SIG-M5 treated with dmso at 0.1 percent for 504 hours (cell line): ENCODE results near the gene KRTCAP3.
"Not testable (repeated sequence)": the region's sequence is repeated elsewhere in the genome, so short reads cannot be mapped to it uniquely, and the experiment has no call there.

Experiments used
- DNase-seq: peaks from one replicate; lab custom pipeline; 2025; ENCODE audit not compliant: unreplicated experiment; lab: John Stamatoyannopoulos, UW

Gene KRTCAP3, protein sequence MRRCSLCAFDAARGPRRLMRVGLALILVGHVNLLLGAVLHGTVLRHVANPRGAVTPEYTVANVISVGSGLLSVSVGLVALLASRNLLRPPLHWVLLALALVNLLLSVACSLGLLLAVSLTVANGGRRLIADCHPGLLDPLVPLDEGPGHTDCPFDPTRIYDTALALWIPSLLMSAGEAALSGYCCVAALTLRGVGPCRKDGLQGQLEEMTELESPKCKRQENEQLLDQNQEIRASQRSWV

DNA sequence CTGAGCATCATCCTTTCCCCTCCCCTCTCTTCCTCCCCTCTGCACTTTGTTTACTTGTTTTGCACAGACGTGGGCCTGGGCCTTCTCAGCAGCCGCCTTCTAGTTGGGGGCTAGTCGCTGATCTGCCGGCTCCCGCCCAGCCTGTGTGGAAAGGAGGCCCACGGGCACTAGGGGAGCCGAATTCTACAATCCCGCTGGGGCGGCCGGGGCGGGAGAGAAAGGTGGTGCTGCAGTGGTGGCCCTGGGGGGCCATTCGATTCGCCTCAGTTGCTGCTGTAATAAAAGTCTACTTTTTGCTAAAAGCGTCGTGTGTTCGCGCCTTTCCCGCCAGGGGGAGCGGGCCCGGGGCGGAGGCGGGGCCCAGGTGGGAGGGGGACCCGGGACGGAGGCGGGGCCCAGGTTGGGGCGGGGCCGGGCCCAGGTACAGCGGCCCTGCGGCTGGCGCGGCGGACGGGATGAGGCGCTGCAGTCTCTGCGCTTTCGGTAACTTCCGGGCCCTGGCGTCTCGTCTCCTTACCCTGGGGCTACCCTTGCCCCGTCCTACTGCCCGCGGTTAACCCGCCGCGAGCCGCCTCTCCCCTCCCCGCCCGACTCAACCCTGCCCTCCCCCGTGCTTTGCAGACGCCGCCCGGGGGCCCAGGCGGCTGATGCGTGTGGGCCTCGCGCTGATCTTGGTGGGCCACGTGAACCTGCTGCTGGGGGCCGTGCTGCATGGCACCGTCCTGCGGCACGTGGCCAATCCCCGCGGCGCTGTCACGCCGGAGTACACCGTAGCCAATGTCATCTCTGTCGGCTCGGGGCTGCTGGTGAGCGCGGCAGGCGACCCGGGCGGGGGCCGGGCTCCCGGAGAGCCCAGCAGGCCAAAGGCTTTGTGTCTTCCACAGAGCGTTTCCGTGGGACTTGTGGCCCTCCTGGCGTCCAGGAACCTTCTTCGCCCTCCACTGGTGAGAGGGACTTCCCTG lies at the start of gene KRTCAP3:
KRTCAP3 (plus strand) TSS at position 424 of the 962 bp plus-strand sequence; CDS start at position 456, 32 bp downstream.
- no peak for DNase-seq

DNA sequence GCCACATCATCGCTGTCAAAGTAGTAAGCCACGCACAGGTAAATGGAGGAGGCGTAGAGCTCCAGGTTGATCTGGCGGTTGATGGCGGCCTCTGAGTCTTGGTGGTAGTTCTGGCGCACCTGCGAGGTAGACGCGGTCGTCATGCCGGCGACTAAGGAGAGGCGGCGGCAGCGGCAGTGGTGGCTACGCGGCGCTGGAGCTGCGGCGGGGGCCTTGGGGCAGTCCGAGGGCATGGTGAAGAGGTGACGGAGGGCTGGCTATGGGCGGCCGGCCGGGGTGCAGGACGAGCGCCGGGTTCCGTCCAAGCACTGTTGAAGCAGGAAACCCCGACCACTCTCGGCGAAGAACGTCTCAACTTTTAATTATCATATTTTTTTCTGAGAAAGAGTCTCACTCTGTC lies 49.0 kb upstream of the KRTCAP3 start:
- DNase-seq = no peak

DNA sequence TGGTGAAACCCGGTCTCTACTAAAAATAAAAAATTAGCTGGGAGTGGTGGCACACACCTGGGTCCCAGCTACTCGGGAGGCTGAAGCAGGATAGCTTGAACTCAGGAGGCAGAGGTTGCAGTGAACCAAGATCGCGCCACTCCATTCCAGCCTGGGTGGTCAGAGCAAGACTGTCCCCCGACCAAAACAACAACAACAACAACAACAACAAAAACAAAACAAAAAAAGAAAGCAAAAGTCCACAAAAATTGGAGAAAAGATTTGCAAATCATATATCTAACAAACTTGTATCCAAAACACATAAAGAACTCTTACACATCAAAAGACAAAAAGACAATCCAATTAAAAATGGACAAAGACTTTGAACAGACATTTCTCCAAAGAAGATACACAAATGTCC lies 43.2 kb upstream of the KRTCAP3 start:
- no peak for DNase-seq

DNA sequence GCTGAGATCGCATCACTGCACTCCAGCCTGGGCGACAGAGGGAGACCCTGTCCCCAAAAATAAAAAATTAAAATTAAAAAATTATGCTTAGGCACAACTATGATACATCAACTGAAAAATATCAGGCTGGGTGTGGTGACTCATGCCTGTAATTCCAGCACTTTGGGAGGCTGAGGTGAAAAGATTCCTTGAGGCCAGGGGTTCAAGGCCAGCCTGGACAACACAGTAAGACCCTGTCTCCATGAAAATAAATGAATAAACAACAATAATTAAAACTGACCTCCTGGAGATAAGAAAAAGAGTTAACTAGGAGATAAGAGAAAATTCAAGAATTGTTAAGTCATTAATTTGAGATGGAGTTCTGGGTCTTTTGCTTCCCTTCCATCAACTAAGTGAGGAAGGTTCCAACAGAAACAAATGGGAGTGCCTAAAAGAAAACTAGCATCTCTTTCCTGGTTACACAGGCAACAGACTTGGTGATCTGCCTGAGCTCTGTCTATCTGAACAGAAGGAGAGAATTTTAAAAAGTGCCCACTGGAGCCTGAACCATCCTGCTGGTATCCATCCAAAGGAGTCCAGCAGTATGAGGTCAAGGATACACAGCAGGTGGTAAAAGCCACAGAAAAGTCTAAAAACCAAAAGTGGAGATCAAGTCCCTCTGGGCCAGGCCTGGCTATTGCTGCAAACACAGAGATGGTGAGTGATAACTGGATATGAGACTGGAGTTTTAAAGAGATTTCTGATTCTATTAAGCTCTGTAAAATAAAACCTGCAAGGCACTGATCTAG lies 41.6 kb upstream of the KRTCAP3 start:
- no peak for DNase-seq

DNA sequence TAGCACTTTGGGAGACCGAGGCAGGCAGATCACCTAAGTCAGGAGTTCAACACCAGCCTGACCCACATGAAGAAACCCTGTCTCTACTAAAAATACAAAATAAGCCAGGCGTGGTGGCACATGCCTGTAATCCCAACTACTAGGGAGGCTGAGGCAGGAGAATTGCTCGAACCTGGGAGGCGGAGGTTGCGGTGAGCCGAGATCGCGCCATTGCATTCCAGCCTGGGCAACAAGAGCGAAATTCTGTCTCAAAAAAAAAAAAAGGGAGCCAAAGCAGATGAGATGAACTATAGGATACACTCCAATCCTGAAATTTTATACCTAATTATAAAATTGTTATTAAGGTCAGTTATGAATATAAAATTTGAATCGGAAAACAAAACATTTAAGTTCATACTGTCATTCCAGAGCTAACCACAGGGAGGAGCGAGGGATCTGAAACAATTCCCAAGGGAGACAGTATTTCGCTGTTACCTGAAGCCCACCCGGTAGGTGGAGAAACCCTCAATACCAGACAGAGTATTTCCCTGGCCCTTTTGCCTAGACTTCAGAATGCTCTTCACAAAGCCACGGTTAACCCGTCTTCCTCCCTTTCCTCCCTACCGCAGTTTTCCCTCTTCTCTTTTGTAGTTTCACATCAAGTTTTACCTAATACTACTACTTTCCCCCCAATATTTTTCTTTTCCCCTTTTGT lies 34.2 kb upstream of the KRTCAP3 start:
- peak; percentile 45 for DNase-seq

DNA sequence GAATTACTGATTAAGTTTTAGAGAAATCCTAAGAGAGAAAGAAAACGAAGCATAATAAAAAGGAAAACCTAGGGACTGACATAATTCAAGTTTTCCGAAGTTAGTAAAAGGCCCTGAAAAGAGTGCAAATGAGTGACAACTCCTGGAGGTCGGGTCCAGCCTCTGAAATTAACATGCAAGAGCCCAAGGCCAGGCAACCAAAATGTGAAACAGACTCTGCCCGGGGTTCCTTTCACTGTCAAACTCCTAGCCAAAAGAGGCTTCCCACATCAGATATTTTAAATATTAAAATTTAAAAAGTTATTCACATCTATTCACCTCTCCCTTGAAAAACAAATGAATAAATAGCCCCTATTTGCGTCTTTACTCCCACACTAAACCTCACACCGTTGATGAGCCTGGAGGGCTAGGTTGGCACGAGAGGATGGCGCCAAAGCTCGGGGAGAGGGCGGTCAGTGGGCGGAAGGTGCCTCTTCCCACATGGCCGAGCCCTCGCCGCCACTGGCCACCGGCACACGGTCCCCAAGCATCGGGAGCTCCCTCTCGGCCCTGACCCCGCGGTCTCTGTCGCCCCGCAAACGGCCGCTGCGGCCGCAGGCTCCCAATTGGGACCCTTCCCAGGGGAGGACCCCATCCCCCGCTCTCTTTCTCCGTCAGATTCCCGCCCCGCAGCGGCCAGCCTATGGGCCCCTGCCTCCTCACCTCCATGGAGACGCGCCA lies 33.4 kb upstream of the KRTCAP3 start:
- peak; percentile 46 for DNase-seq

DNA sequence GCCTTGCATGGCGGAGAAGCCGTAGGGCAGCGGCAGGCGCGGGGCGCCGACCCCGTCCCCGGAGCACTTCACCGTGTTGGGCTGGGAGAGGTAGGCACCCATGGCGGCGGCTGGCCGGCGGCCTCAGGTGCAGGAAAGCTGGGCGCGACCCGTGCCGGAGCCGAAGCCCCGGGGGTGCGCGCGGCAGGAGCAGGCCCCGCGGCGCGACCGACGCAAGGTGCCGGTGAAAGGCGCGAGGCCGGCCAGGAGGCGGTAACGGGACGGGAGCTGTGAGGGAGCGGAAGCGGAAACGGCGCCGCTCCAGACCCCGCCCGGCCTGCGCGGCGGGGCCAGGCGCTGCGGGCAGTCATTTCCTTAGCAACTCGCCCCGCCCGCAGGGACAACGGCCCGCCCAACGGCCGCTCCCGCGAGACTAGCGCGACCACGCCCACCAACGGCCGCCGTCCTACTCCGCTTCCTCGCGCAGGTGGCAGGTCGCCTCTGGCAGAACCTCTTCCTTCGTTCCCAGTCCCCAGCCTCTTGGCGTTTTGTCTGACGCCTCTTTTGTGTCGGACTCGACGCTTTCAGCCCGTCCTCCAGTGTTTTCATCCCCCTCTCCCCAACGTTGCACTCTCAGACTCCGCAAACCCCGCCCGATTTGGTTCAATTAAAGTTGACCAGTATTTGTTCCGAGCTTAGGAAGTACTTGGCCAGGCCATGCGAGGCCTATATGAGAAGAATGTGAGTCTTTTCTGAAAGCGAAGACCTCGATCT lies 32.7 kb upstream of the KRTCAP3 start, which contains the start of gene PPM1G:
PPM1G (minus strand) TSS at position 271 of the 753 bp plus-strand sequence; CDS start at position 102, 169 bp downstream.
- peak; percentile 95 for DNase-seq

DNA sequence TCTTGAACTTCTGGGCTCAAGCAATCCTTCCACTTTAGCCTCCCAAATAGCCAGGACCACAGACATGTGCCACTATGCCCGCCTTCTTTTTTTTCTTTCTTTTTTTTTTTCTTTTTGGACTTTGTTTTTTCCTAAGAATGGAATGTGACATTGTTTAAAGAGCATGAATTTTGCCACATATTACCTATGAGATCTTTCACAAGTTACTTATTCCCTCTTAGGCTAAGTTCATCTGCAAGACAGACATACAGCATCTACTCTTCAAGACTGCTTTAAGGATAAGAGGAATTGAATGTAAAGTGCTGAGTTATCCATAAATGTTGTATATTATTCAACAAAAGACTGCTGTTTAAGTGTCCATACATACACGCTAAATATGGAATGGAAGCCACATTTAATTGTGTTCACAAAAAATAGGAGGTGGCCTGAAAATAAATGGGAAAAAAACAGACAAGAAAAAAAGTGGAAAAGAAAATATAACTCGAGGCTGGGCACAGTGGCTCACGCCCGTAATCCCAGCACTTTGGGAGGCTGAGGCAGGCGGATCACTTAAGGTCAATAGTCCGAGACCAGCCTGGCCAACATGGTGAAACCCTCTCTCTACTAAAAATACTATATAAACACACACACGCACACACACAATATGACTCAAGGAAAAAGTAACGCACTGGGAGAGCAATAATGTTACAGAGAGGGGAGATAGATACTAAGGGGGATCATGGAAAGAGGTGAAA lies 29.6 kb upstream of the KRTCAP3 start:
- DNase-seq = no peak

DNA sequence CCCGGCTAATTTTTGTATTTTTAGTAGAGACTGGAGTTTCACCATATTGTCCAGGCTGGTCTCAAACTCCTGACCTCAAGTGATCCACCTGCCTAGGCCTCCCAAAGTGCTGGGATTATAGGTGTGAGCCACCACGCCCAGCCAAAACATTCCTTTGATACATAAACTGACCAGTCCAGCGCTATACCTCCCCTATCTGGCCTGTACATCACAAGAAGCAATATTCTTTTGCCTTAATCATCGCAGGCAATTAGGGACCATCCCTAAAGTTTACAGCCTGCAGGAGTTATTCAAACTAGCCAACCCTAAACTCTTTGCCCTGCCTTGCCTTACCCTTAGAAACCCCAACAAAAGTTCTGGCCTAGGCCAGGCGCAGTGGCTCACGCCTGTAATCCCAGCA lies 26.0 kb upstream of the KRTCAP3 start:
- no peak for DNase-seq

DNA sequence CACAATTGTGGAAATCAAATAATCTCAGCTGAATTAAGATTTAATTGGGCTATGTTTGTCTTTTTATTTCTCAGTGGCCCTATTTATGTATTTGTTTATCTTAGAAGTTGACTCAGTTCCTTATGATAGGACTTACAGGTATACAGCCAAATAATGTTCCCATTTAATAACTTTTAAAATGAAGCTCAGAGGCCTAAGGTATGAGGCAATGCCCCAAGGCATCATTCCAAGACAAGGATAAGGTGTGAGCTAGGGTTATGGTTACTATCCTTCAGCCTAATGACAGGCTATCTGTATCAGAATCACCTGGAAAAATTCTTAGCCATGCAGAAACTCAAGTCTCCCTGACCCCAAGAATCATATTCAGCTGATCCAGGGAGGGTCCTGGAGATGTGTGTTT lies 21.2 kb upstream of the KRTCAP3 start:
- no peak for DNase-seq

DNA sequence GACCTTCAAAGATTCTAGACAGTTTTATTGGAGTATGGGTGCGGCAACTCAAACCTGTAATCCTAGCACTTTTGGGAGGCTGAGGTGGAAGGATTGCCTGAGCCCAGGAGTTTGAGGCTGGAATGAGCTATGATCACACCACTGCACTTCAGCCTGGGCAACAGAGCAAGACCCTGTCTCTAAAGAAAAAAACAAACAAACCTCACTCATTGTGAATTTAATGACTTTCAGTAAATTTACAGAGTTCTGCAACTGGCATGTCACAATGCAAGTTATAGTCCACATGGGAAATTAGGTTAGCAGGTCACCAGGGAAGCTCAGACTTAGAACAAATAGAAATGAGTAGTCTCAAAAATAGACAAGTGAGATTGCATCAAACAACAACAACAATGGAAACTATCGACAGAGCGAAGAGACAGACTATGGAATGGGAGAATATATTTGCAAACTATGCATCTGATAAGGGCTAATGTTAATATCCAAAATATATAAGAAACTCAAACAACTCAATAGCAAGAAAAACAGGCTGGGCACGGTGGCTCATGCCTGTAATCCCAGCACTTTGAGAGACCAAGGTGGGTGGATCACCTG lies 20.4 kb upstream of the KRTCAP3 start:
- peak; percentile 27 for DNase-seq

DNA sequence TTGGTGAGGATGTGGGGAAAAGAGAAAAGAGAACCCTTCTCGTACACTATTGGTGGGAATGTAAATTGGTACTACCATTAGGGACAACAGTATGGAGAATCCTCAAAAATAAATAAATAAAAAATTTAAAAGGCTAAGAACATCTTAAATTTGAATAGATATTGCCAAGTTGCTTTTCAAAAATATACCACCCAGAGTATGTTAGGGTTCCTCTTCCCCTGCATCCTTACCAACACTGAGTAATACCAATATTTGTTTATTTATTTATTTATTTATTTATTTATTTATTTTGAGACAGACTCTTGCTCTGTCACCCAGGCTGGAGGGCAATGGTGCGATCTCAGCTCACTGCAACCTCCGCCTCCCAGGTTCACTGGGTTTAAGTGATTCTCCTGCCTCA lies 19.2 kb upstream of the KRTCAP3 start:
- no peak for DNase-seq

DNA sequence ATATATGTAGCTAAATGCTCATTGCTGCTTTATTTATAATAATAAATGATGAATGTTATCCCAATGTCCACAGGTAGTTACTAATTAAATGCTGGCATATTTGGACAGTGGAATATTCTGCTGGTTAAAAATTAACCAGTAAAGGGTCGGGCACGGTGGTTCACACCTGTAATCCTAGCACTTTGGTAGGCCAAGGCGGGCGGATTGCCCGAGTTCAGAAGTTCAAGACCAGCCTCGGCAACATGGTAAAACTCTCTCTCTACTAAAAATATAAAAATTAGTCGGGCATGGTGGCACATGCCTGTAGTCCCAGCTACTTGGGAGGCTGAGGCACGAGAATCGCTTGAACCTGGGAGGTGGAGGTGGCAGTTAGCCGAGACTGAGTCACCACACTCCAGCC lies 17.1 kb upstream of the KRTCAP3 start:
- not testable (repeated sequence) for DNase-seq

DNA sequence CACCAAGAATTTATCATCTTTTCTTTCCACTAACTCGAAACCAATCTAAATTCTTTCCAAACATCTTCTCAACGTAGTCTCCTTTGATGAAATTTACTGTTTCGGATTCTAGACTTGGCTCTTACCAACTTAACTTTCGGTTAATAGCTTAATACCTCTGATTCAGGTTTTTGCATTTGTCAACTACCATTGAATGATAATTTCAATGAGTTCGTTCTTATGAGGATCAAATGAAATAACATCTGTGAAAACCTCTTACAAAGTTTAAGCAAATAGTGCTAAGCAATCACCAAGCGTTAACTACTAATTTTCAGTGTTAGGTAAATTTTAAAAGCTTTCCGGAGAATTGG lies 14.3 kb upstream of the KRTCAP3 start:
- no peak for DNase-seq

DNA sequence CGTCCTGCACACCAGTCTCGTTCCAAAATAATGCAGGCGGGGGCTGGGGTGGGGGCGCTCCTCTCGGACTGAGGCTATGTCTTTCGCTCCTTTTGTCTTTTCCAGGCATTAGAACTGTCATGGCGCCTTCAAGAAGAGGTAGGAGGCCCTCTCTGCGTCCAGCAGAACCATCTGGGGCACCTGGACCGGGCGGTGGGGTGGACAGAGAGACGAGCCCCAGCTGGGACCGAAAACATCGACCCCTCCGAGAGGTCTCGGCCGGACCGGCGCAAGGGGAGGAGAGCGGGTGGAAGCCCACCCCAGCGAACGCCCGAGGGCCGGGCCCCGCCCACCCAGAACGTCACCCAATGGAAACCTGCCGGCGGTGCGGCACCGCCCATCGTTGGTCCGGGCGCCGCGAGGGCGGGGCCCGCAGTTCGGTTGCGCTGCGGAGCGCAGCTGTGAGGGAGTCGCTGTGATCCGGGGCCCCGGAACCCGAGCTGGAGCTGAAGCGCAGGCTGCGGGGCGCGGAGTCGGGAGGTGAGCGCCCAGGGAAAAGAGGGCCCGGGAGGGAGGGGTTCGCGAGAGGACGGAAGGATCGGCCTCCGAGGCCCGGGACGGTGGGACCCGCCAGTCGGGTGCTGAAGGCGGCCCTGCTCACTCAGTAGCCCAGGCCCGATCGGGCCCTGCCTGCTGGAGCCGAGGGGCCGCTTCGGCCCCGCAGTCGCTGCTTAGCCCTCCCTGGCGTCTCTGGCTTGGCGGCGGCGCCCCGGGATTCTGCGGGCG lies 13.8 kb upstream of the KRTCAP3 start, which contains the start of gene NRBP1:
NRBP1 (plus strand) TSS at position 419 of the 765 bp plus-strand sequence. CDS start 4,643 bp downstream, outside the sequence.
- peak; percentile 92 for DNase-seq

DNA sequence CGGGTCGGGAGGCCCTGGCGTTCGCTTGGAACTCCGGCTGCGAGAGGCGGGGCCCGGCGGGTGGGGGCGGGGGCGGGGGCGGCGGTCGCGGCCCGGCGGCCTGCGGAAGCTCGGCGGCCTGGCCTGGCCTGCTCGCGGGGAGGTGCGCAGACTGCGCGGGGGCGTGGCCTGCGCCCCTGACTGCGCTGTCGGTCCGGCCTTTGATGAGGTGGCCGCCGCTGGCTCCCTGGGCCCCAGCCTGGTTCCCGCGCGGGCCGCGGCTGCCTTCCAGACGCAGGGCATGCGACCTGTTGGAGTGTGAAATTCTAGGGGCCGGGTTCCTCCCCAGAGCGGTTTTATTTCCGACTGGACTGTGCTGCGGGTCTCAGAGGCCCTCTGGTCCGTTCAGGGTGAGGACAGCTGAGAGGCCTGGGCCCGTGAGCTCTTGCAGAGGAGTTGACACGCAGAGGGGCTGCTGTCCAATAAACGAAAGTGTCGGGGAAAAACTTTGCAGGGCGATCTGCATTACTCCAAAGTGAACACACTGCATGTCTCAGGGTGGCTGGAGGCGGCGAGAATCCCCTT lies 13.1 kb upstream of the KRTCAP3 start:
- DNase-seq = peak; percentile 76

DNA sequence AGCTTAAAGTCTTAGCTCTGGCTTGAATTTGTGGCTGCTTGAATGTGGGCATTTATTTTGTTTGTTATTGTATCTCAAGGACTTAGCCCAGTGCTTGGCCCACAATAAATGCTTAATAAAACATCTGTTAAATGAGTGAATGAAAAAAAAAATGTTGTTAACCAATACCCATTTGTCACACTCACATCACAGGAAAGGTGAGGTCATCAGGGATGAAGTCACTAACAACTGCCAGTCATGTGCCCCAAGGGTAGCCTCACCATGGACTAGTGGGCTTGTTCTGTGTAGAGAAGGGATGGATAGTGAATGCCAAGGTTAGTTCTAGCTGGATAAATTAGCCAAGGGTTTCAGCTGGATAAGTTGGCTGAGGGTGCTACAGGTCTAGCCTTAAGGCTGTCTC lies 10.8 kb upstream of the KRTCAP3 start:
- no peak for DNase-seq
